RWPE2 (cell line): Measurements from ENCODE around the gene ZCCHC9.
A peak's percentile ranks its signal among the peaks of the same experiment; 100 is the strongest.
"Not testable (repeated sequence)": the region's sequence is repeated elsewhere in the genome, so short reads cannot be mapped to it uniquely, and the experiment has no call there.

Experiments
- ATAC-seq: fragments of 200-7000 bp; cut with Tn5 transposase; 3 replicates; pipeline ENCODE4 v1.9.1; 2021; ENCODE audit warnings: low read depth
- DNase-seq: peaks from one replicate; pipeline ENCODE4 v3.0.0-alpha.2; 2020; ENCODE audit warnings: low spot score
- H3K27ac ChIP-seq: fragments of 450-650 bp; 2 replicates; pipeline ENCODE4 v1.5.1; 2017; ENCODE audit warnings: mild to moderate bottlenecking; ENCODE audit not compliant: poor library complexity, severe bottlenecking
- H3K27me3 ChIP-seq: fragments of 250-450 bp; sonication (Bioruptor Pico); 2 replicates; pipeline ENCODE4 v1.5.1; 2021; ENCODE audit warnings: mild to moderate bottlenecking, moderate library complexity; ENCODE audit not compliant: insufficient read depth, poor library complexity, severe bottlenecking
- H3K36me3 ChIP-seq: fragments of 250-450 bp; sonication (Bioruptor Pico); 2 replicates; pipeline ENCODE4 v1.5.1; 2020; ENCODE audit warnings: low read depth, mild to moderate bottlenecking, moderate library complexity
- H3K4me1 ChIP-seq: fragments of 250-450 bp; sonication (Bioruptor Pico); 2 replicates; pipeline ENCODE4 v1.5.1; 2021; ENCODE audit warnings: mild to moderate bottlenecking, moderate library complexity; ENCODE audit not compliant: insufficient read depth, poor library complexity, severe bottlenecking
- H3K4me3 ChIP-seq: fragments of 250-450 bp; sonication (Bioruptor Pico); 2 replicates; pipeline ENCODE4 v1.5.1; 2021; ENCODE audit warnings: mild to moderate bottlenecking, moderate library complexity; ENCODE audit not compliant: severe bottlenecking
- H3K9me3 ChIP-seq: fragments of 250-450 bp; sonication (Bioruptor Pico); 2 replicates; pipeline ENCODE4 v1.5.1; 2021; ENCODE audit warnings: mild to moderate bottlenecking, moderate library complexity; ENCODE audit not compliant: severe bottlenecking
- CTCF ChIP-seq: fragments of 450-650 bp; IDR thresholded peaks from one replicate; pipeline ENCODE4 v1.5.1; 2017; ENCODE audit warnings: mild to moderate bottlenecking, moderate library complexity; ENCODE audit not compliant: poor library complexity, severe bottlenecking

Gene ZCCHC9

GRCh38 chr5:81290146-81290545 is 11.2 kb upstream of the ZCCHC9 start:
- no peaks in the 10 kb centered on the region for H3K27me3 ChIP-seq
- H3K9me3 ChIP-seq, result no peaks in the 10 kb centered on the region
- H3K4me3 ChIP-seq, result no peak overlapping the region
- ATAC-seq (no peak), DNase-seq (no peak)
- no peaks in the 10 kb centered on the region for H3K4me1 ChIP-seq
- no peaks in the 10 kb centered on the region for H3K36me3 ChIP-seq
- no peak overlapping the region for H3K27ac ChIP-seq
- TF ChIP-seq CTCF, result no peak

- H3K4me1 ChIP-seq, result no peaks in the 10 kb centered on the region
- no peaks in the 10 kb centered on the region for H3K9me3 ChIP-seq
- no peak for ATAC-seq
- no peaks in the 10 kb centered on the region for H3K36me3 ChIP-seq
- H3K27ac ChIP-seq, result no peak overlapping the region
- TF ChIP-seq CTCF, result no peak
- H3K4me3 ChIP-seq, result no peak overlapping the region
- no peaks in the 10 kb centered on the region for H3K27me3 ChIP-seq
- DNase-seq, result no peak
Observed at GRCh38 chr5:81292130-81292529, 9.3 kb upstream of the ZCCHC9 start.

GRCh38 chr5:81294021-81294420 is 7.4 kb upstream of the ZCCHC9 start:
- not testable (repeated sequence) for H3K9me3 ChIP-seq, H3K27me3 ChIP-seq, DNase-seq, ATAC-seq, H3K27ac ChIP-seq, H3K4me1 ChIP-seq, H3K4me3 ChIP-seq
- H3K36me3 ChIP-seq, result peaks cover 14% of the 10 kb centered on the region; the same call in 1 of the 2 replicates

- TF ChIP-seq CTCF, result no peak
- Histone ChIP-seq H3K27ac (no peak overlapping the region), H3K27me3 (no peaks in the 10 kb centered on the region), H3K4me1 (peaks cover 13% of the 10 kb centered on the region), H3K9me3 (no peaks in the 10 kb centered on the region), H3K36me3 (peaks cover 18% of the 10 kb centered on the region; the same call in 1 of the 2 replicates), H3K4me3 (no peak overlapping the region)
- ATAC-seq (no peak), DNase-seq (no peak)
Observed at GRCh38 chr5:81297531-81297930, 3.9 kb upstream of the ZCCHC9 start.

- TF ChIP-seq CTCF, result no peak
- ATAC-seq, result no peak
- Histone ChIP-seq H3K4me1 (peaks cover 23% of the 10 kb centered on the region), H3K4me3 (peak overlapping the region; percentile 93), H3K9me3 (no peaks in the 10 kb centered on the region), H3K27me3 (no peaks in the 10 kb centered on the region), H3K36me3 (peaks cover 33% of the 10 kb centered on the region), H3K27ac (peak overlapping the region; percentile 33)
- DNase-seq, result no peak
Observed at GRCh38 chr5:81300921-81301270, 491 bp upstream of the ZCCHC9 start.
